Measurements from ENCODE around the gene UBR3. TPM values are rescaled to one million over a fixed set of nuclear protein-coding genes. Genes with fewer than 3 reads are reported as not detected.

UBR3 gene
- total RNA-seq, 1 experiment from 2014 or later: 21.9 TPM

GRCh38 chr2:169909376-169909775, 82.1 kb downstream of the UBR3 start:
- Histone ChIP-seq H4K20me1 (ENCODE audit: insufficient read depth) (no peaks in the 10 kb centered on the region), H3K4me1 (replicated peaks; ENCODE audit: insufficient read depth) (no peaks in the 10 kb centered on the region), H3K4me2 (no peak overlapping the region), H3K4me3 (no peak overlapping the region), H3K27me3 (ENCODE audit: insufficient read depth, low read depth) (no peaks in the 10 kb centered on the region), H3K9me3 (ENCODE audit: insufficient read depth, low read depth) (no peaks in the 10 kb centered on the region), H3K27ac (no peak overlapping the region), H3K79me2 (ENCODE audit: low read depth) (no peaks in the 10 kb centered on the region), H3F3A (ENCODE audit: insufficient read depth, low read depth) (no peaks in the 10 kb centered on the region), H2AFZ (no peak overlapping the region), H3K9me2 (ENCODE audit: insufficient read depth) (no peaks in the 10 kb centered on the region), H3K36me3 (ENCODE audit: low read depth) (no peaks in the 10 kb centered on the region)
- no peak for DNase-seq
- no TSS peak for BruUV-seq (replicated peaks)
- ChIA-PET POLR2A (ENCODE audit: unreplicated experiment) (no interaction called here), CTCF (no interaction called here)
- TF ChIP-seq EZH2 (IDR thresholded peaks at IDR 0.05; ENCODE audit: low read depth): no peak
- TF ChIP-seq, protein P1, sequence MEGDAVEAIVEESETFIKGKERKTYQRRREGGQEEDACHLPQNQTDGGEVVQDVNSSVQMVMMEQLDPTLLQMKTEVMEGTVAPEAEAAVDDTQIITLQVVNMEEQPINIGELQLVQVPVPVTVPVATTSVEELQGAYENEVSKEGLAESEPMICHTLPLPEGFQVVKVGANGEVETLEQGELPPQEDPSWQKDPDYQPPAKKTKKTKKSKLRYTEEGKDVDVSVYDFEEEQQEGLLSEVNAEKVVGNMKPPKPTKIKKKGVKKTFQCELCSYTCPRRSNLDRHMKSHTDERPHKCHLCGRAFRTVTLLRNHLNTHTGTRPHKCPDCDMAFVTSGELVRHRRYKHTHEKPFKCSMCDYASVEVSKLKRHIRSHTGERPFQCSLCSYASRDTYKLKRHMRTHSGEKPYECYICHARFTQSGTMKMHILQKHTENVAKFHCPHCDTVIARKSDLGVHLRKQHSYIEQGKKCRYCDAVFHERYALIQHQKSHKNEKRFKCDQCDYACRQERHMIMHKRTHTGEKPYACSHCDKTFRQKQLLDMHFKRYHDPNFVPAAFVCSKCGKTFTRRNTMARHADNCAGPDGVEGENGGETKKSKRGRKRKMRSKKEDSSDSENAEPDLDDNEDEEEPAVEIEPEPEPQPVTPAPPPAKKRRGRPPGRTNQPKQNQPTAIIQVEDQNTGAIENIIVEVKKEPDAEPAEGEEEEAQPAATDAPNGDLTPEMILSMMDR (conservative IDR thresholded peaks at IDR 0.05): no peak
- intact Hi-C loops (cut with micrococcal nuclease; ENCODE audit: unreplicated experiment): no loop called here

GRCh38 chr2:169910109-169910799, 83.0 kb downstream of the UBR3 start:
- Histone ChIP-seq H3K4me1 (replicated peaks; ENCODE audit: insufficient read depth) (no peaks in the 10 kb centered on the region), H2AFZ (no peak overlapping the region), H3K4me2 (no peak overlapping the region), H3K4me3 (no peak overlapping the region), H3F3A (ENCODE audit: insufficient read depth, low read depth) (no peaks in the 10 kb centered on the region), H3K27me3 (ENCODE audit: insufficient read depth, low read depth) (no peaks in the 10 kb centered on the region), H3K36me3 (ENCODE audit: low read depth) (no peaks in the 10 kb centered on the region), H3K9me2 (ENCODE audit: insufficient read depth) (no peaks in the 10 kb centered on the region), H3K27ac (no peak overlapping the region), H3K9me3 (ENCODE audit: insufficient read depth, low read depth) (no peaks in the 10 kb centered on the region), H3K79me2 (ENCODE audit: low read depth) (no peaks in the 10 kb centered on the region), H4K20me1 (ENCODE audit: insufficient read depth) (no peaks in the 10 kb centered on the region)
- no peak for DNase-seq
- ChIA-PET CTCF (no interaction called here), POLR2A (ENCODE audit: unreplicated experiment) (interaction anchor here (0.5 kb wide), 1 partner anchor 82 kb away, joined by 7 read pairs; no protein-coding TSS in a partner anchor)
- TF ChIP-seq, protein P1 (conservative IDR thresholded peaks at IDR 0.05): no peak
- no peak for TF ChIP-seq EZH2 (IDR thresholded peaks at IDR 0.05; ENCODE audit: low read depth)
- intact Hi-C loops (cut with micrococcal nuclease; ENCODE audit: unreplicated experiment): no loop called here
- no TSS peak for BruUV-seq (replicated peaks)

- no TSS peak for BruUV-seq (replicated peaks)
- ChIA-PET CTCF (no interaction called here), POLR2A (ENCODE audit: unreplicated experiment) (interaction anchor here (0.7 kb wide), 1 partner anchor 1538 kb away, joined by 4 read pairs; no protein-coding TSS in a partner anchor)
- no peak for DNase-seq
- no peaks in the 10 kb centered on the region for H3K27me3 ChIP-seq (ENCODE audit: insufficient read depth, low read depth)
- H3K4me1 ChIP-seq (replicated peaks; ENCODE audit: insufficient read depth): no peaks in the 10 kb centered on the region
- no peak overlapping the region for H3K4me3 ChIP-seq
- H3K9me3 ChIP-seq (ENCODE audit: insufficient read depth, low read depth): no peaks in the 10 kb centered on the region
- no peaks in the 10 kb centered on the region for H3K36me3 ChIP-seq (ENCODE audit: low read depth)
- H4K20me1 ChIP-seq (ENCODE audit: insufficient read depth): no peaks in the 10 kb centered on the region
- no peaks in the 10 kb centered on the region for H3F3A ChIP-seq (ENCODE audit: insufficient read depth, low read depth)
- no peak overlapping the region for H3K27ac ChIP-seq
- TF ChIP-seq, protein P1 (conservative IDR thresholded peaks at IDR 0.05): no peak
- TF ChIP-seq EZH2 (IDR thresholded peaks at IDR 0.05; ENCODE audit: low read depth): no peak
- intact Hi-C loops (cut with micrococcal nuclease; ENCODE audit: unreplicated experiment): no loop called here
- H3K9me2 ChIP-seq (ENCODE audit: insufficient read depth): no peaks in the 10 kb centered on the region
- H3K79me2 ChIP-seq (ENCODE audit: low read depth): no peaks in the 10 kb centered on the region
- no peak overlapping the region for H2AFZ ChIP-seq
- no peak overlapping the region for H3K4me2 ChIP-seq
Observed at GRCh38 chr2:169911119-169911518, 83.9 kb downstream of the UBR3 start.
